Ectodermal cell (in vitro differentiated cells): ENCODE results near the gene LARGE1.

Experiments used
- H3K27ac ChIP-seq: 2 replicates; pipeline ENCODE4 v1.7.0; 2013; ENCODE audit warnings: mild to moderate bottlenecking, low read depth, low read length; ENCODE audit not compliant: insufficient read depth, poor library complexity, severe bottlenecking
- H3K27me3 ChIP-seq: 2 replicates; pipeline ENCODE4 v1.7.0; 2013; ENCODE audit warnings: mild to moderate bottlenecking, low read length; ENCODE audit not compliant: insufficient read depth, control insufficient read depth, poor library complexity, severe bottlenecking
- H3K36me3 ChIP-seq: one replicate; pipeline ENCODE4 v1.7.0; 2013; ENCODE audit warnings: low read length; ENCODE audit not compliant: control insufficient read depth, insufficient read depth
- H3K4me1 ChIP-seq: one replicate; pipeline ENCODE4 v1.7.0; 2013; ENCODE audit warnings: low read length; ENCODE audit not compliant: control insufficient read depth, insufficient read depth
- H3K4me3 ChIP-seq: 2 replicates; pipeline ENCODE4 v1.7.0; 2013; ENCODE audit warnings: low read depth, low read length, control low read depth; ENCODE audit not compliant: insufficient read depth
- H3K9me3 ChIP-seq: 2 replicates; pipeline ENCODE4 v1.7.0; 2013; ENCODE audit warnings: mild to moderate bottlenecking, low read length, moderate library complexity; ENCODE audit not compliant: control insufficient read depth
- WGBS, 2 experiments: methylation state at CpG; one replicate each; pipeline ENCODE4 v1.1.7; 2013; ENCODE audit warnings: missing lambda C conversion rate in 2 of 2; 5-methylcytosine and 5-hydroxymethylcytosine counted together

Gene LARGE1

GRCh38 chr22:33666279-33666960 lies 253.9 kb downstream of the LARGE1 start:
- Histone ChIP-seq H3K4me3 (no peak overlapping the region), H3K36me3 (no peaks in the 10 kb centered on the region), H3K27me3 (no peaks in the 10 kb centered on the region), H3K4me1 (peaks cover 20% of the 10 kb centered on the region), H3K27ac (no peak overlapping the region), H3K9me3 (no peaks in the 10 kb centered on the region)
- WGBS, 2 experiments: 33 to 34% methylated on average over 4 of the region's 4 CpGs

GRCh38 chr22:33659448-33659847 lies 260.8 kb downstream of the LARGE1 start:
- Histone ChIP-seq H3K4me1 (no peaks in the 10 kb centered on the region), H3K36me3 (no peaks in the 10 kb centered on the region), H3K27ac (no peak overlapping the region), H3K27me3 (no peaks in the 10 kb centered on the region), H3K4me3 (no peak overlapping the region), H3K9me3 (no peaks in the 10 kb centered on the region)
- WGBS, 2 experiments: 83 to 88% methylated on average over 2 of the region's 2 CpGs

- no peaks in the 10 kb centered on the region for H3K27me3 ChIP-seq
- H3K4me3 ChIP-seq: no peak overlapping the region
- H3K4me1 ChIP-seq: no peaks in the 10 kb centered on the region
- 93 to 97% methylated on average over 3 of the region's 3 CpGs for WGBS, 2 experiments
- H3K9me3 ChIP-seq: no peaks in the 10 kb centered on the region
- H3K36me3 ChIP-seq: no peaks in the 10 kb centered on the region
- H3K27ac ChIP-seq: no peak overlapping the region
Observed at GRCh38 chr22:33658775-33659174, 261.5 kb downstream of the LARGE1 start.

GRCh38 chr22:33657670-33658069 lies 262.6 kb downstream of the LARGE1 start:
- no peaks in the 10 kb centered on the region for H3K4me1 ChIP-seq
- no peaks in the 10 kb centered on the region for H3K9me3 ChIP-seq
- WGBS, 2 experiments: 94% methylated on average over 8 of the region's 8 CpGs
- no peak overlapping the region for H3K4me3 ChIP-seq
- no peaks in the 10 kb centered on the region for H3K27me3 ChIP-seq
- H3K36me3 ChIP-seq: no peaks in the 10 kb centered on the region
- no peak overlapping the region for H3K27ac ChIP-seq

GRCh38 chr22:33656808-33657628 lies 263.3 kb downstream of the LARGE1 start:
- Histone ChIP-seq H3K27me3 (no peaks in the 10 kb centered on the region), H3K4me1 (no peaks in the 10 kb centered on the region), H3K9me3 (no peaks in the 10 kb centered on the region), H3K4me3 (no peak overlapping the region), H3K27ac (no peak overlapping the region), H3K36me3 (no peaks in the 10 kb centered on the region)
- 94 to 96% methylated on average over 8 of the region's 8 CpGs for WGBS, 2 experiments

GRCh38 chr22:33654173-33654895 lies 265.9 kb downstream of the LARGE1 start:
- WGBS, 2 experiments: 73 to 74% methylated on average over 12 of the region's 12 CpGs
- H3K4me3 ChIP-seq: no peak overlapping the region
- no peaks in the 10 kb centered on the region for H3K9me3 ChIP-seq
- H3K27me3 ChIP-seq: no peaks in the 10 kb centered on the region
- no peaks in the 10 kb centered on the region for H3K4me1 ChIP-seq
- peaks cover 6% of the 10 kb centered on the region for H3K36me3 ChIP-seq
- H3K27ac ChIP-seq: no peak overlapping the region

GRCh38 chr22:33653532-33654063 lies 266.7 kb downstream of the LARGE1 start:
- H3K27me3 ChIP-seq: no peaks in the 10 kb centered on the region
- no peak overlapping the region for H3K4me3 ChIP-seq
- no peaks in the 10 kb centered on the region for H3K4me1 ChIP-seq
- 93 to 95% methylated on average over 8 of the region's 8 CpGs for whole genome bisulfite sequencing, 2 experiments
- H3K27ac ChIP-seq: no peak overlapping the region
- no peaks in the 10 kb centered on the region for H3K9me3 ChIP-seq
- peaks cover 6% of the 10 kb centered on the region for H3K36me3 ChIP-seq

GRCh38 chr22:33652615-33653014 lies 267.7 kb downstream of the LARGE1 start:
- Histone ChIP-seq H3K27ac (no peak overlapping the region), H3K4me1 (no peaks in the 10 kb centered on the region), H3K4me3 (no peak overlapping the region), H3K9me3 (no peaks in the 10 kb centered on the region), H3K36me3 (peaks cover 6% of the 10 kb centered on the region), H3K27me3 (no peaks in the 10 kb centered on the region)
- 80 to 81% methylated on average over 5 of the region's 5 CpGs for WGBS, 2 experiments

GRCh38 chr22:33650244-33650643 lies 270.0 kb downstream of the LARGE1 start:
- WGBS, 2 experiments: 94 to 95% methylated on average over 22 of the region's 22 CpGs
- peaks cover 6% of the 10 kb centered on the region for H3K36me3 ChIP-seq
- no peak overlapping the region for H3K27ac ChIP-seq
- H3K4me1 ChIP-seq: no peaks in the 10 kb centered on the region
- H3K27me3 ChIP-seq: no peaks in the 10 kb centered on the region
- no peaks in the 10 kb centered on the region for H3K9me3 ChIP-seq
- no peak overlapping the region for H3K4me3 ChIP-seq

- Histone ChIP-seq H3K36me3 (peaks cover 6% of the 10 kb centered on the region), H3K27me3 (no peaks in the 10 kb centered on the region), H3K4me3 (no peak overlapping the region), H3K9me3 (no peaks in the 10 kb centered on the region), H3K27ac (no peak overlapping the region), H3K4me1 (no peaks in the 10 kb centered on the region)
- 92 to 94% methylated on average over 2 to 3 of the region's 3 CpGs for WGBS, 2 experiments
Observed at GRCh38 chr22:33648478-33648877, 271.8 kb downstream of the LARGE1 start.
